Colon (tissue), 2 donors: ENCODE measurements around the gene GALE.
"Not testable (repeated sequence)": the region's sequence is repeated elsewhere in the genome, so short reads cannot be mapped to it uniquely, and the experiment has no call there.

Experiments used
- FAIRE-seq: peaks from 2 replicates; lab custom pipeline; 2012; peaks lifted over from hg19 to GRCh38; lab: Jason Lieb, UNC
- donor health status: control.
- donor health status: control.

Gene GALE

GRCh38 chr1:23792151-23792945 lies 8.2 kb downstream of the GALE start:
- no peak for FAIRE-seq

DNA sequence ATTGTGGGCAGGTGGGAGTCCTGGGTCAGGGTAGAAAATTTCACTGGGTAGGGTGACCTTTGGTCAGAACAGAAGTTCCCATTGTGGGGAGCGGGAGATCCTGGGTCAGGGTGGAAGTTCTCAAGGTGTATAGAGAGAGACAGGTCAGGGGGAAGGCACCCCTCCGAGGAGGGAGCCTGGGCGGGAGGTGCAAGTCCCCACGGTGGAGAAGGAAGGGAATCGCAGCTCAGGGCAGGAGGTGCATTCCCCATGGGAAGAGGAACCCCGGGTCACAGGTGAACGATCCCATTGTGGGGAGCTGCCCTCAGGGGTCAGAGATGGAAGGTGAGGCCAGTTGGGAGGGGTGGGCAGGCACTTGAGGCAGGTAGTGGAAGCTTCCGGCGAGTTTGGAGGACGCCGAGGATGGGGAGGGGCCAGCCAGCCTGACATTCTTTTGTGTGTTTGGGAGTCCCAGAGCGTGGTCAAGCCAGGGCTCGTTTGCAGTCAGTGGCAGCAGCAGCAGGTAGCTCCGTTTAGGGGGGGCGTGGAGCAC lies 9.0 kb downstream of the GALE start:
- FAIRE-seq, result no peak

GRCh38 chr1:23790696-23791515 lies 9.6 kb downstream of the GALE start, which contains the start of gene LYPLA2:
TSS of gene LYPLA2 (plus strand) at chr1:23791145. CDS start at chr1:23792683, 1,538 bp downstream.
- FAIRE-seq, result no peak

- FAIRE-seq, result no peak
Observed at GRCh38 chr1:23788695-23789094, 11.9 kb downstream of the GALE start.

- FAIRE-seq, result no peak
Observed at GRCh38 chr1:23787701-23788100, 12.9 kb downstream of the GALE start.

GRCh38 chr1:23784846-23785245 lies 15.7 kb downstream of the GALE start:
- FAIRE-seq, result no peak

DNA sequence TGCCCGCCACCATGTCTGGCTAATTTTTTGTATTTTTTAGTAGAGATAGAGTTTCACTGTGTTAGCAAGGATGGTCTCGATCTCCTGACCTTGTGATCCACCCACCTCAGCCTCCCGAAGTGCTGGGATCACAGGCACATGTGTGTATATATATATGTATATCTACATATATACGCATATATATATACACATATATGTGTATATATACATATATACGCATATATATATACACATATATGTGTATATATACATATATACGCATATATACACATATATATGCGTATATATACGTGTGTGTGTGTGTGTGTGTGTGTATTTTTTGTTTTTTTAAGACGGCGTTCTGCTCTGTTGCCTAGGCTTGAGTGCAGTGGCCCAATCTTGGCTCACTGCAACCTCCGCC lies 17.4 kb downstream of the GALE start:
- FAIRE-seq, result not testable (repeated sequence)

DNA sequence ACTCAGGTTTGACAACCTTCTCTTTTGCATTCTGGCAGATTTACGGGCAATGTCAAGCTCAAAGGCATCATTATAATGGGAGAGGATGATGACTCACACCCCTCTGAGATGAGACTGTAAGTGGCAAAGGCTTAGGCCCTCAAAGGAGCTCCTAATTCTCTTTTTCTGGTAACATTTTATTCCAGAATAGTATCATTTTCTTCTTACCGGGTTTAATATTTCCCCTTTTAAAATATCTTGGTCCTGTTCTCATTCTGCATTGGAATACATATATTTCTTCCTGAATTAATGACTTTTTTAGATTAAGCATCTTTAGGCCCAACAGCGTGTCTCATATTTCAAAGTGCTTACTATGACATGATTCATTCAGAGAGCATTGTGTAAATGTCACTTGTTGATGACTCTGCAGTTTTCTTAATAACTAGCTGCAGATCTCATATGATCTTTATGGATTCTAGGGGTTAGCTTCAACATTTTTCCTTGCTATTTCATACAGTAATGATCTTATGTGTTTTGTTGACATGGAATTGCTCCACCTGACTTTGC lies 20.7 kb downstream of the GALE start:
- no peak for FAIRE-seq

- FAIRE-seq, result no peak
Observed at GRCh38 chr1:23777979-23778814, 22.4 kb downstream of the GALE start, which contains the start of gene PITHD1. TSS of gene PITHD1 (plus strand) at chr1:23778418. CDS start at chr1:23778516, 98 bp downstream.

GRCh38 chr1:23776217-23776616 lies 24.3 kb downstream of the GALE start:
- FAIRE-seq, result no peak

DNA sequence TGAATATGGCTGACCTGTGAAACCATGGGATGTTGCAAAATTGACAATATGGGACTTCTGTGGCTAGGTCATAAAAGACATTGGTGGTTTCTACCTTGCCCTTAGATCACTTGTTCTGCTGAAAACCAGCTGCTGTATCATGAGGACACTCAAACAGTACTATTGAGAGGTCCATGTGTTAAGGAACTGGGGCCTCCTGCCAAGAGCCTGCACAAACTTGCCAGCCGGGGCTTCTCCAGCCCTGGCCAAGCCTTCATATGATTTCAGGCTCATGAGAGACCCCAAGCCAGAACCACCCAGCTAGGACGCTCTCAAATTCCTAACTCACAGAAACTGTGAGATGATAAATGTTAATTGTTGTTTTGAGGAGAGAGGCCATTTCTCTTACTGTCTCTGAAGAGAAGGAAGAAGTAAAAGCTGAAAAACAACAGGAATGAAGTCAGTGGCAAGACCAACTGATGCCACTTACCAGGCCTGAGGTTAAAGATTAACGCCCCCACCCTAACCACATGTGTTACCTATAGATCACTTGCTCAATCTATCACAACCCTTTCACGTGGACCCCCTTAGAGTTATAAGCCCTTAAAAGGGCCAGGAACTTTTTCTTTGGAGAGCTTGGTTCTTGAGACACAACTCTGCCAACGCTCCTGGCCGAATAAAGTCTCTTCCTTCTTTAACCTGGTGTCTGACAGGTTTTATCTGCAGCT lies 26.2 kb downstream of the GALE start:
- no peak for FAIRE-seq

DNA sequence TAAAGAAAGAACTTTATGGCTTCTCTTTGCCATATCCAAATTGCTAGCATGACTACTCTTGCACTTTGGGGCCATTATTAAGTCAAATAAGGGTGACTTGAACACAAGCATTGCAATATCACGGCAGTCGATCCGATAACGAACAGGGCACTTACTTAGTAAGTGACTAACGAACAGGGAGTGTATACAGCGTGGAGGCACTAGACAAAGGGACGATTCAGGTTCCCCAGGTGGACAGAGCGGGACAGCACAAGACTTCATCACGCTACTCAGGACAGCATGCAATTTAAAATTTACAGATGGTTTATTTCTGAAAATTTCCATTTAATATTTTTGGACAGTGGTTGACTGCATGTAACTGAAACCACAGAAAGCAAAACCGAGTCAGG lies 27.7 kb downstream of the GALE start:
- FAIRE-seq, result no peak

- no peak for FAIRE-seq
Observed at GRCh38 chr1:23772049-23772853, 28.3 kb downstream of the GALE start.

GRCh38 chr1:23768733-23769132 lies 31.8 kb downstream of the GALE start:
- FAIRE-seq, result no peak

- FAIRE-seq, result no peak
Observed at GRCh38 chr1:23763041-23763577, 37.4 kb downstream of the GALE start.

- FAIRE-seq, result no peak
Observed at GRCh38 chr1:23759277-23759676, 41.3 kb downstream of the GALE start.

DNA sequence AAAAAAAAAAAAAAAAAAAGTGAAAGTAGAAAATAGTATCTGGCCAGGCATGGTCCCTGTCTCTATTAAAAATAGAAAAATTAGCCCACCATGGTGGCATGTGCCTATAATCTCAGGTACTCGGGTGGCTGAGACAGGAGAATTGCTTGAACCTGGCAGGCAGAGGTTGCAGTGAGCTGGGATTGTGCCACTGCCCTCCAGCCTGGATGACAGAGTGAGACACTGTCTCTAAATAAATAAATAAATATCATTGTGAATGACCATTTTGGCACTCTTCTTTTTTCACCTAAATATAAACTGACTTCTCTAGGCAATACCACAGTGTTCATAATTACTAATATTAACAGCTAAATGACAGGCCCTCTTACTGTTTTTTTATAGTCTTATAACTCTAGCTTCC lies 42.7 kb downstream of the GALE start:
- no peak for FAIRE-seq

GRCh38 chr1:23756676-23757075 lies 43.9 kb downstream of the GALE start:
- FAIRE-seq, result no peak

DNA sequence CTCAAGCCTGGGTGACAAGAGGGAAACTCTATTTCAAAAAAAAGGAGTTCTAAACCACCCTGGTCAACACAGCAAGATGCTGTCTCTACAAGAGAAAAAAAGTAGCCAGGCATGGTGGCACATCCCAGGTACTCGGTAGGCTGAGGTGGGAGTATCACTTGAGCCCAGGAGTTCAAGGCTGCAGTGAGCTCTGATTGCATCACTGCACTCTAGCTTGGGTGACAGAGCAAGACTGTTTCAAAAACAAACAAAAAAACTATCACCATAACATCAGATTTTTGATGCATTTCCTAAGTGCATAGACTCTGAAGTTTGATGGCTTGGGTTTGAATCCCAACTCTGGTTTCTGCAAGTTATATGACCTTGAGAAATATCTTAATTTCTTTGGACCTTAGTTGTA lies 47.6 kb downstream of the GALE start:
- FAIRE-seq, result no peak

- no peak for FAIRE-seq
Observed at GRCh38 chr1:23751815-23752200, 48.7 kb downstream of the GALE start.
